ENCODE measurements around the gene DACT3.

Gene DACT3

DNA sequence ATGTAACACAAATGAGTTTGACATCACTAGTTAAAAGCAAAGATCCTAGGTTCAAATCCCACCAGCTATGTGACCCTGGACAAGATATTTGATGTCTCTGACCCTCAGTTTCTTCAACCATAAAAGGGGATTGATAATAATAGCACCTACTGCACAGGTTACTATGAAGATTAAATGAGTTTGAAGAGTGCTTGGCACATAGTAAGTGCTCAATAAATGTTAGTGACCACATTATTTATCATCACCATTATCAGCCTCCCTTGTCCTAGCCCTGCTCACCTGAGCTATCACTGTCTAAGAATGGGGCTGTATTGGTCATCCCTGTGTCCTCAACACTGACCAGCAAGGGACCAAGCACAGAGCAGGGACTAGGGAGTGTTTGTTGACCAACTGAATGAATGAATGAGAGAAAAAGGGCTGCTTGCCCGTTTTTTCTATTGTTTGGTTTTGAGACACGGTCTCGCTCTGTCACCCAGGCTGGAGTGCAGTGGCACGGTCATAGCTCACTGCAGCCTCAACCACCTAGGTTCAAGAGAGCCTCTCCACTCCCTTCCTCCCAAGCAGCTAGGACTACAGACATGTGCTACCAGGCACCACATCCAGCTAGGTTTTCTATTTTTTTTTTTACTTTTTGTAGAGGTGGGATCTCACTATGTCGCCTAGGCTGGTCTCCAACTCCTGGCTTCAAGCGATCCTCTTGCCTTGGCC, 26.6 kb upstream of the DACT3 start:
- no peak for DNase-seq (ENCODE audit: low read depth in 2 of 2)
- TF ChIP-seq, protein P1, sequence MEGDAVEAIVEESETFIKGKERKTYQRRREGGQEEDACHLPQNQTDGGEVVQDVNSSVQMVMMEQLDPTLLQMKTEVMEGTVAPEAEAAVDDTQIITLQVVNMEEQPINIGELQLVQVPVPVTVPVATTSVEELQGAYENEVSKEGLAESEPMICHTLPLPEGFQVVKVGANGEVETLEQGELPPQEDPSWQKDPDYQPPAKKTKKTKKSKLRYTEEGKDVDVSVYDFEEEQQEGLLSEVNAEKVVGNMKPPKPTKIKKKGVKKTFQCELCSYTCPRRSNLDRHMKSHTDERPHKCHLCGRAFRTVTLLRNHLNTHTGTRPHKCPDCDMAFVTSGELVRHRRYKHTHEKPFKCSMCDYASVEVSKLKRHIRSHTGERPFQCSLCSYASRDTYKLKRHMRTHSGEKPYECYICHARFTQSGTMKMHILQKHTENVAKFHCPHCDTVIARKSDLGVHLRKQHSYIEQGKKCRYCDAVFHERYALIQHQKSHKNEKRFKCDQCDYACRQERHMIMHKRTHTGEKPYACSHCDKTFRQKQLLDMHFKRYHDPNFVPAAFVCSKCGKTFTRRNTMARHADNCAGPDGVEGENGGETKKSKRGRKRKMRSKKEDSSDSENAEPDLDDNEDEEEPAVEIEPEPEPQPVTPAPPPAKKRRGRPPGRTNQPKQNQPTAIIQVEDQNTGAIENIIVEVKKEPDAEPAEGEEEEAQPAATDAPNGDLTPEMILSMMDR (IDR thresholded peaks at IDR 0.05; ENCODE audit: low read depth, low read length), result no peak
- H3K4me3 ChIP-seq (replicated peaks in 1 of 2; ENCODE audit: low read depth in 2 of 2, low read length in 2 of 2), result no peak overlapping the region

DNA sequence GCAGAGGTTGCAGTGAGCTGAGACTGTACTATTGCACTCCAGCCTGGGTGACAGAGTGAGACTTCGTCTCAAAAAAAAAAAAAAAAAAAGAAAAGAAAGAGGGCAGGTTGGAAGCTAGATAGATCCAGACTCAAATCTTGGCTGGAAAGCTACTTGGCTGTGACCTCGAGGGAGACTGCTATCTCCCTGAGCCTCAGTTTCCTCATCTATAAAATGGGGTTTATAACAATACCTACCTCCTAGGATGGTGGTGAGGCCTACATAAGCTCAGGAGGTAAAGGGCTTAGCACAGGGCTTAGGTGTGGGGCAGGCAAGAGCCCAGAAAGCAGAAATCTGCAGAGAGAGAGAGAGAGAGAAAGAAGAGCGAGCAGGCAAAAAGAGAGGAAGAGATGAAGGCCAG, 24.2 kb upstream of the DACT3 start:
- no peak overlapping the region for H3K4me3 ChIP-seq (replicated peaks in 1 of 2; ENCODE audit: low read depth in 2 of 2, low read length in 2 of 2)
- no peak for DNase-seq (ENCODE audit: low read depth in 2 of 2)
- TF ChIP-seq, protein P1 (IDR thresholded peaks at IDR 0.05; ENCODE audit: low read depth, low read length), result no peak

DNA sequence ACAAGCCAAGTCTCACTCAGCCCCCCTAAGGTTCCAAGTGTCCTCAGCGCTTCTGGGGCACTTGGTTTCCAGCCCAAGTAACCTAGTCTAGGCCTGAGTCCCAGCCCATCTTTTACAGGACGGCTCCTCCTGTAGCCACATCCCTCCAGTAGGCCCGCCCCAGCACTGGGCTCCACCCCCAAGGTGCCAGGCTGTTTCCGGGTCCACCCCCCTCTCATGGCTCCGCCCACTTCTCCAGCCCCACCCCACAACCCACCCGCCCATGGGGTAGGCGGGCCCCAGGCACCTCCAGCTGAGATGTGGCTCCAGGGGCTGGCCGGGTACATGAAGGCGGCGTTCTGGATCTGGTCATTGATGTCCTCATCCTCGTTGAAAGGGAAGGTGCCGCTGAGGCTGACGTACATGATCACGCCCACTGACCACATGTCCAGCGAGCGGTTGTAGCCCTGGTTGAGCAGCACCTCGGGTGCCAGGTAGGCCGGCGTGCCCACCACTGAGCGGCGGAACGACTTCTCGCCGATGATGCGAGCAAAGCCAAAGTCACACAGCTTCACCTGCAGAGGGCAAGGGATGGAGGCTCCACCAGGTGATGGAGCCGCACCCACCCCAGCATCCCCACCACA, 17.2 kb upstream of the DACT3 start:
- TF ChIP-seq, protein P1 (IDR thresholded peaks at IDR 0.05; ENCODE audit: low read depth, low read length), result no peak
- H3K4me3 ChIP-seq (replicated peaks in 1 of 2; ENCODE audit: low read depth in 2 of 2, low read length in 2 of 2), result no peak overlapping the region
- DNase-seq (ENCODE audit: low read depth in 2 of 2), result no peak

DNA sequence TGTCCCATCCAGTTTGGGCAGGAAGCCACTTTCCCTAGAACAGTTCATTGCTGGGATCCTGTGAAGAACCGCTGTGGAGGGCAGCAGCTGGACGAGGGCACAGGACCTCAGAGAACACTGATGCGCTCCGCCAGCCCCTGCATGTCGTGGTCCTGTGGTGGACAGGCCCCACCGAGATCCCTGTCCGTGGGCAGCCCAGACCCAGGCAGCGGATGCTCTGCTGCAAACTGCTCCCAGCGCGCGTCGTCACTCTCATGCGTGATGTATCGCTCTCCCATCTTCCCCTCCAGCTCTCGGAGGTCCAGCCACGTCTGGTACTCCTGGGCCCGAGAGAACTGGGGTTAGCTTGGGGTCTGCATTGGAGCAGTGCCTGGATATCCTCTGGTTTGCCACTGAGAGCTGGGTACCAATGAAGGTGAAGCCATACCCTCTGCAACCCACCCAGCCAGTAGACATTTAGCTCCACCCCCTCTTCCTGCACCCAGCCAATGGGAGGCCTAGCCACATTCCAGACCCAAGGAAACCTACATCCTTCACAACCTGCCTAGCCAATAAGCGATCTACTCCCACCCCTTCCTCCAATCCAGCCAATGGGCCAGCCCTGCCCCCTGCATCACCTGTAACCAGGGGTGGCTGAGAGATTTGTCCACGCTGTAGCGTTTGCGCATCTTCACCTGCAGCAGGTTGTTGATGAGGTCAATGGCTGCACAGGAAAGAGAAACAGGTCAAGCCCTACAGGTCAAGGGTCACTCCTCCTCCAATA, 13.6 kb upstream of the DACT3 start:
- TF ChIP-seq, protein P1 (IDR thresholded peaks at IDR 0.05; ENCODE audit: low read depth, low read length), result no peak
- H3K4me3 ChIP-seq (replicated peaks in 1 of 2; ENCODE audit: low read depth in 2 of 2, low read length in 2 of 2), result no peak overlapping the region
- no peak for DNase-seq (ENCODE audit: low read depth in 2 of 2)

DNA sequence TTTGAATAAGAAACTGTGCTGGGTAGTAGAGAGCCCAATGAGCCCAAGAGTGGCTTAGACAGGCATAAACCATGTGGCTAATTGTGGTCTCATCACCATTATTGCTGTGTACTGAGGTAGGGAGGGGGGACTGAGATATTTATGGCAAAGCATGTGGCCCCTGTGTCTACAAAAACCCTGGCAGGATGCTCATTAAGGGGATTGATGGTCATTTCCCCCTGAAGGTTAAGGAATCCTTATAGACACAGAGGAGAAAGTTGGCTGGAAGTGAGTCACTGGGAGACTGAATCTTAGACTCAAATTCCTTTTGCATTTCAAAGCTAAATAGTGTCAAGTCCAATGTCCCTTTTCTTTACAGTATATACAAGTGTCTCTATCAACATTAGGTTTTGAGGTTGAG, 9.8 kb upstream of the DACT3 start:
- H3K4me3 ChIP-seq (replicated peaks in 1 of 2; ENCODE audit: low read depth in 2 of 2, low read length in 2 of 2), result no peak overlapping the region
- TF ChIP-seq, protein P1 (IDR thresholded peaks at IDR 0.05; ENCODE audit: low read depth, low read length), result no peak
- DNase-seq (ENCODE audit: low read depth in 2 of 2), result peak in 1 of 2 donors; percentile 22

DNA sequence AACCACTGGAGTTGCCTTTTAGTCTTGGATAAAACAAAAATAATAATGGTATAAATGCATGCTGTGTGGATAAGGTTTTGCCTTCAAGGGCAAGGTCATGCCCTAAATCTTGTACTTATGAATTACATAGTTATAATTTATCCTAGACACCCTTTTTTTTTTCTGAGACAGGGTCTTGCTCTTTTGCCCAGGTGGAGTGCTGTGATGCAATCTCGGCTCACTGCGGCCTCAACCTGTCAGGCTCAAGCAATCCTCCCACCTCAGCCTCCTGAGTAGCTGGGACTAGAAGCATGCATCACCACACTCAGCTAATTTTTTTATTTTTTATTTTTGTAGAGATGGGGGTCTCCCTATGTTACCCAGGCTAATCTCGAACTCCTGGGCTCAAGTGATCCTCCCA, 7.7 kb upstream of the DACT3 start:
- TF ChIP-seq, protein P1 (IDR thresholded peaks at IDR 0.05; ENCODE audit: low read depth, low read length), result no peak
- H3K4me3 ChIP-seq (replicated peaks in 1 of 2; ENCODE audit: low read depth in 2 of 2, low read length in 2 of 2), result no peak overlapping the region
- no peak for DNase-seq (ENCODE audit: low read depth in 2 of 2)

All from cardiac fibroblast (primary cell).